H1 (cell line): ENCODE measurements around the gene PANK3.

Experiments used
- CEBPB ChIP-seq: IDR thresholded peaks from 2 replicates; pipeline ENCODE4 v1.6.1; 2012; ENCODE audit warnings: low read depth, low read length
- EP300 ChIP-seq, 2 experiments: IDR thresholded peaks; 1 replicate in 1 of 2; 2 replicates in 1 of 2; pipeline ENCODE4 v1.6.1; 2011 to 2012; ENCODE audit warnings: low read depth in 2 of 2, low read length in 2 of 2, mild to moderate bottlenecking in 2 of 2, borderline replicate concordance in 1 of 2, inconsistent platforms in 1 of 2, moderate library complexity in 1 of 2
- EZH2 ChIP-seq: fragments of 200-600 bp; sonication (generic); IDR thresholded peaks from 2 replicates; pipeline ENCODE4 v1.7.1; 2012; ENCODE audit warnings: low read depth, mild to moderate bottlenecking, moderate library complexity, low read length, inconsistent platforms; ENCODE audit not compliant: severe bottlenecking
- MAFK ChIP-seq: IDR thresholded peaks from 2 replicates; pipeline ENCODE4 v1.6.1; 2012; ENCODE audit warnings: low read depth, mild to moderate bottlenecking, improper control_type of control experiment, low read length
- POLR2A ChIP-seq, 2 experiments: IDR thresholded peaks; 1 replicate in 1 of 2; 2 replicates in 1 of 2; pipeline ENCODE4 v1.6.1; 2011; ENCODE audit warnings: low read depth in 2 of 2, low read length in 2 of 2, mild to moderate bottlenecking in 2 of 2; ENCODE audit errors: control extremely low read depth in 1 of 2
- POLR2AphosphoS5 ChIP-seq: IDR thresholded peaks from 2 replicates; pipeline ENCODE4 v1.6.1; 2011; ENCODE audit warnings: low read depth, low read length
- RAD21 ChIP-seq, 2 experiments: IDR thresholded peaks in 1 of 2; conservative IDR thresholded peaks in 1 of 2; 2 replicates each; pipeline ENCODE4 v1.6.1; 2011; ENCODE audit warnings: low read depth in 2 of 2, low read length in 2 of 2, improper control_type of control experiment in 1 of 2, inconsistent platforms in 1 of 2, mild to moderate bottlenecking in 1 of 2, moderate library complexity in 1 of 2
- SIRT6 ChIP-seq: IDR thresholded peaks from one replicate; pipeline ENCODE4 v1.7.1; 2012; ENCODE audit warnings: low read length, inconsistent platforms
- YY1 ChIP-seq: IDR thresholded peaks from 2 replicates; pipeline ENCODE4 v1.6.1; 2011; ENCODE audit warnings: low read depth, mild to moderate bottlenecking, low read length
- ZNF274 ChIP-seq: IDR thresholded peaks from 2 replicates; pipeline ENCODE4 v1.7.0; 2012; ENCODE audit warnings: low read length, borderline replicate concordance; ENCODE audit errors: extremely low read depth
- TF ChIP-seq, protein P1 (sequence below), 3 experiments: IDR thresholded peaks; 1 replicate in 2 of 3; 2 replicates in 1 of 3; pipeline versions ENCODE4 v1.5.1 to v1.6.1; 2011; ENCODE audit warnings: low read length in 3 of 3, mild to moderate bottlenecking in 3 of 3, inconsistent platforms in 2 of 3, low read depth in 1 of 3, moderate library complexity in 1 of 3; ENCODE audit not compliant: insufficient read depth in 1 of 3; ENCODE audit errors: control extremely low read depth in 1 of 3
- TF ChIP-seq, protein P2 (sequence below): IDR thresholded peaks from 2 replicates; pipeline ENCODE4 v1.6.1; 2011; ENCODE audit warnings: low read length, improper control_type of control experiment

DNA sequence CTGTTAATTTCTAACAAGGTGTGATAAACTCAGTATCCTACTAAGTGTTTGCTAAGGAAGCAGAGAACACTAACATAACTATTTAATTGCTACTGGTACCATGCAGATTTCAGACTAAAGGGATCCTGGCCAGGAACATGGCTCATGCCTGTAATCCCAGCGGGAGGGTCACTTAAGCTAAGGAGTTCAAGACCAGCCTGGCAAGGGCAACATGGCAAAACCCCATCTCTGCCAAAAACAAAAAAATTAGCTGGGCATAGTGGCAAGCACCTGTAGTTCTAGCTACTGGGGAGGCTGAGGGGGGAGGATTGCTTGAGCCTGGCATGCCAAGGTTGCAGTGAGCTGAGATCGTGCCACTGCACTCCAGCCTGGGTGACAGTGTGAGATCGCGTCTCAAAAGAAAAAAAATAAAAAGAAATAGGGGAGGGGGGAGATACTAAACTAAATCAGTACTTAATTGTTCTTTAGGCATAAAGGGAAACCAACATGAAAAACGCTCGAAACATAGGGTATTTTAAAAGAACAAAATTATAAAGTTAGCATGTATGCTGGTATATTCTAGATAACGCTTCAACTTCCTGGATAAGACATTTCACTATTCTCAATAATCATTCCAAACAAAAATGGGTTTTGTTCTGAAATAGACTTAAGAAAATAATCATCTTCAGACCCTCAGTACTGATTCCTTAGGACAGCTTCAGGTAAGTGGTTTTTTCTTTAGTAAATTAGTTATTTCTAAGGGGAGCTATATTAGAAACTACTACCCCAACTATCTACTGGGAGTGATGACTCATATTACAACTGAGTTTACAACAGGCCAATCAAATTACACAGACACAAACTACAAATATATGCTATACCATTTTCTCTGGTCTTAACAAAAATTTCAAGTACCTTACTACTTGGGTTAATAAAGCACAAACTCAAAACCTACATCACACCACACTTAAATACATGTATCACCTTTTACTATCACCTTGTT, 3.5 kb downstream of the PANK3 start:
- TF ChIP-seq YY1 (no peak), POLR2A (IDR thresholded peaks at IDR 0.05; ENCODE audit: control extremely low read depth in 1 of 2, low read depth in 2 of 2, low read length in 2 of 2) (no peak), RAD21 (IDR thresholded peaks at IDR 0.05 in 1 of 2, conservative IDR thresholded peaks at IDR 0.05 in 1 of 2; ENCODE audit: low read depth in 2 of 2, low read length in 2 of 2) (no peak), MAFK (no peak), EP300 (IDR thresholded peaks at IDR 0.05; ENCODE audit: borderline replicate concordance in 1 of 2, low read depth in 2 of 2, low read length in 2 of 2) (no peak), EZH2 (no peak), CEBPB (no peak), POLR2AphosphoS5 (no peak), SIRT6 (no peak), ZNF274 (no peak)
- TF ChIP-seq, protein P1, sequence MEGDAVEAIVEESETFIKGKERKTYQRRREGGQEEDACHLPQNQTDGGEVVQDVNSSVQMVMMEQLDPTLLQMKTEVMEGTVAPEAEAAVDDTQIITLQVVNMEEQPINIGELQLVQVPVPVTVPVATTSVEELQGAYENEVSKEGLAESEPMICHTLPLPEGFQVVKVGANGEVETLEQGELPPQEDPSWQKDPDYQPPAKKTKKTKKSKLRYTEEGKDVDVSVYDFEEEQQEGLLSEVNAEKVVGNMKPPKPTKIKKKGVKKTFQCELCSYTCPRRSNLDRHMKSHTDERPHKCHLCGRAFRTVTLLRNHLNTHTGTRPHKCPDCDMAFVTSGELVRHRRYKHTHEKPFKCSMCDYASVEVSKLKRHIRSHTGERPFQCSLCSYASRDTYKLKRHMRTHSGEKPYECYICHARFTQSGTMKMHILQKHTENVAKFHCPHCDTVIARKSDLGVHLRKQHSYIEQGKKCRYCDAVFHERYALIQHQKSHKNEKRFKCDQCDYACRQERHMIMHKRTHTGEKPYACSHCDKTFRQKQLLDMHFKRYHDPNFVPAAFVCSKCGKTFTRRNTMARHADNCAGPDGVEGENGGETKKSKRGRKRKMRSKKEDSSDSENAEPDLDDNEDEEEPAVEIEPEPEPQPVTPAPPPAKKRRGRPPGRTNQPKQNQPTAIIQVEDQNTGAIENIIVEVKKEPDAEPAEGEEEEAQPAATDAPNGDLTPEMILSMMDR (IDR thresholded peaks at IDR 0.05; ENCODE audit: control extremely low read depth in 1 of 3, insufficient read depth in 1 of 3, low read depth in 1 of 3, low read length in 3 of 3) = no peak
- TF ChIP-seq, protein P2, sequence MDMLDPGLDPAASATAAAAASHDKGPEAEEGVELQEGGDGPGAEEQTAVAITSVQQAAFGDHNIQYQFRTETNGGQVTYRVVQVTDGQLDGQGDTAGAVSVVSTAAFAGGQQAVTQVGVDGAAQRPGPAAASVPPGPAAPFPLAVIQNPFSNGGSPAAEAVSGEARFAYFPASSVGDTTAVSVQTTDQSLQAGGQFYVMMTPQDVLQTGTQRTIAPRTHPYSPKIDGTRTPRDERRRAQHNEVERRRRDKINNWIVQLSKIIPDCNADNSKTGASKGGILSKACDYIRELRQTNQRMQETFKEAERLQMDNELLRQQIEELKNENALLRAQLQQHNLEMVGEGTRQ = no peak
